BJ (cell line): ENCODE measurements around the gene ARSI. TPM values are rescaled to one million over a fixed set of nuclear protein-coding genes. Genes with fewer than 3 reads are reported as not detected.

ENCODE experiments used
- CTCF ChIA-PET: fragments of 350-600 bp; formaldehyde crosslinking; extraction: SDS; loops from one replicate; lab custom pipeline; 2021; ENCODE audit warnings: antibody characterized with exemption, inconsistent platforms; lab: Yijun Ruan, JAX
- POLR2A ChIA-PET: fragments of 300-600 bp; sonication (Branson Sonifier 250); formaldehyde crosslinking; extraction: SDS; loops from one replicate; lab custom pipeline; 2021; ENCODE audit warnings: antibody characterized with exemption; lab: Charles Lee
- DNase-seq: peaks from one replicate; pipeline ENCODE4 v3.0.0-alpha.2; 2011; ENCODE audit warnings: low read depth
- H3K27me3 ChIP-seq: 2 replicates; pipeline ENCODE4 v1.6.0; 2011; ENCODE audit warnings: low read length; ENCODE audit not compliant: control insufficient read depth, insufficient read depth
- H3K36me3 ChIP-seq: 2 replicates; pipeline ENCODE4 v1.5.1; 2011; ENCODE audit warnings: low read length; ENCODE audit not compliant: control insufficient read depth, insufficient read depth
- H3K4me3 ChIP-seq: 2 replicates; pipeline ENCODE4 v1.5.1; 2011; ENCODE audit warnings: low read depth, mild to moderate bottlenecking, control low read depth, low read length
- CTCF ChIP-seq: IDR thresholded peaks from 2 replicates; pipeline ENCODE4 v1.5.1; 2011; ENCODE audit warnings: low read depth, mild to moderate bottlenecking, control low read depth, inconsistent platforms, low read length, moderate library complexity; ENCODE audit not compliant: insufficient read depth
- polyA plus RNA-seq: library from polyadenylated mRNA; depleted of rRNA; stranded (reverse); fragments of >200 nt; gene quantifications from 2 replicates; pipeline ENCODE4 v1.2.3, GENCODE V29; 2011

The ARSI gene
- polyA plus RNA-seq, 1 experiment, result 9.8 TPM

DNA sequence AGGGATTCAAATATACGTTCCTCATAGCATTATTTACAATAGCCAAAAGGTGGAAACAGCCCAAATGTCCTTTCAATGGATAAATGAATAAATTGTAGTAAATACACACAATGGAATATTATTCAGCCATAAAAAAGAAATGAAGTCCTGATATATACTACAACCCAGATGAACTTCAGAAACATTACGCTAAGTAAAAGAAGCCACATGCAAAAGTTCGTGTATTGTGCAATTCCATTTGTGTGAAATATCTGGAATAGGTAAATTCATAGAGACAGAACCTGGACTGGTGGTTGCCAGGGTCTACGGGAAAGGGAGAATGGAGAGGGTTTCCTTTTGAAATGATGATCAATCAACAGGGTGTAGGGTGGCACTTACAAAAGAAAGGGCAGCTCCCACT is 12.5 kb upstream of the ARSI start:
- no peaks in the 10 kb centered on the region for H3K36me3 ChIP-seq
- TF ChIP-seq CTCF, result no peak
- no peaks in the 10 kb centered on the region for H3K27me3 ChIP-seq
- POLR2A ChIA-PET, result no interaction called here
- no peak for DNase-seq
- no peak overlapping the region for H3K4me3 ChIP-seq
- CTCF ChIA-PET, result interaction anchor here (1.6 kb wide), 1 partner anchor 139 kb away, joined by 3 read pairs; no protein-coding TSS in a partner anchor

DNA sequence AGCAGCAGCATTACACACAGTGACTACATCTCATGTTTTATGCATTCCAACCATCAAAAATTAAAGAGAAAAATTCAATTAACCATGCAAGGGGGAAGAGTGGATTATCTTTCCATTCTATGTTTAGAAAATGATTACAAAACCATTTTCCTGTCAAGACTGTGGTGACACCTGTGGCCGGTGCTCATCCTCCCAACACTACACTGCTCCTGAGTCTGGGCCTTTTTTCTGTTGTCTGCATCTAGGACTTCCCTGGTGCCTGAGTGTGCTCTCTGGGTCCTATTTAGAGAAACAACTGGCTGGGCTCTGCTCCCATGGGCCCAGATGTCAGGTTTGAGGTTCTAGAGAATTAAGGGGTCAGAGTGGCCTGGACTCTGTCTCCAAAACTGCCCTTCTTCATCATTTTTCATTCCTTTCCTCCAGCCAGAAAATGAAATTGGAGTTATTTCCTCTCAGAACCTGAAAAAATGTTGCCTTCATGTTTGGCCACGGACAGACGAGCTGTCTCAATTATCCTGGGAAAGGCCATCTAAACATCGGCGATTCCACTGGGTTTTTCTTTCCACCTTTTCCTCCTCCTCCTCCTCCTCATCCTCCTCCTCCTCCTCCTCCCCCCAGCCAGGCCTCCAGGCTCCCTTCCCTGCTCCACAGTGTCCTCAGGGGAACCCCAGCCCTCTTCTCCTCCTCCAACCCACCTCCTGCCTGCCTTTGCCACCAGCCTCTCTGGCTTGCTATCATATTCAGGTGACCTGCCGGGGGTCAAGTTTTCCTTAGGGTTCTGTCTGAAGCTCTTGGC is 11.4 kb upstream of the ARSI start:
- ChIA-PET POLR2A (no interaction called here), CTCF (no interaction called here)
- DNase-seq, result no peak
- Histone ChIP-seq H3K4me3 (no peak overlapping the region), H3K36me3 (no peaks in the 10 kb centered on the region), H3K27me3 (no peaks in the 10 kb centered on the region)
- no peak for TF ChIP-seq CTCF

GRCh38 chr5:150313501-150313900 is 10.8 kb upstream of the ARSI start:
- ChIA-PET POLR2A (no interaction called here), CTCF (no interaction called here)
- H3K27me3 ChIP-seq, result no peaks in the 10 kb centered on the region

GRCh38 chr5:150312518-150312917 is 9.8 kb upstream of the ARSI start:
- ChIA-PET CTCF (no interaction called here), POLR2A (no interaction called here)
- no peak for DNase-seq
- Histone ChIP-seq H3K27me3 (no peaks in the 10 kb centered on the region), H3K36me3 (no peaks in the 10 kb centered on the region), H3K4me3 (no peak overlapping the region)
- no peak for TF ChIP-seq CTCF

More at GRCh38 chr5:150313501-150313900, 10.8 kb upstream of the ARSI start:
- TF ChIP-seq CTCF, result no peak
- Histone ChIP-seq H3K4me3 (no peak overlapping the region), H3K36me3 (no peaks in the 10 kb centered on the region)
- no peak for DNase-seq

DNA sequence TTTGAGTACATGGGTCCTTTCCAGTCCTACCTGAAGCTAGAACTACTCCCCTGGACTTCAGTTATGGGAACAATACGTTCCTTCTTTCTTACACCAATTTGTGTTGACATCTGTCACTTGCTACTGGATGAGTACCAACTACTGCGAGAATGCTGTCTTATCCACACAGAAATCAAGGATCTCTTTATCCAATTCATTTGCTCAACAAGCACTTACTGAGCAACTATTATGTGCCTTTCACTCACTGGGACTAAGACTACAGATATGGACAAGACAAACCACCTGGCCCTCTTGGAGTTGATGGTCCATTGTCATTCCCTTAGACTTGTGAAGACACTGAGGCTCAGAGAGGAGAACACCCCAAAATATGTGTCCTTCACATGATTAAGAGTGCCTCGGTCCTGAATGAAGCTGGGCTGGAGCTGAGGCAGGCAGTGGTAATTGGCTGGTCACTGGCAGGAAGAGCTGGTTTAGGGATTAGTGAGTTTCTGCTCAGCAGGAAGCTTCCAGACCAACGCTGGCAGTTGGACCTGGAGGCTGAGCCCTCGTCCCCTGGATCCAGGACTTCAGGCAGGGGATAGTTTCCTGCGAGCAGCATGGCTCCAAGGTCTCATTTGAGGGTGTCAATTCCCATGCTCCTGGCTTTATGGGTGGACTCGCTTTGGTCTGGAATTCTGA is 8.4 kb upstream of the ARSI start:
- DNase-seq, result no peak
- Histone ChIP-seq H3K36me3 (no peaks in the 10 kb centered on the region), H3K27me3 (no peaks in the 10 kb centered on the region), H3K4me3 (no peak overlapping the region)
- CTCF ChIA-PET, result interaction anchor here (1.3 to 1.5 kb wide), 3 partner anchors 9 to 125 kb away, joined by 3 to 5 read pairs (median 4); partner anchors contain the start of gene ARSI
- TF ChIP-seq CTCF, result no peak
- POLR2A ChIA-PET, result interaction anchor here (0.6 kb wide), 1 partner anchor 36 kb away, joined by 3 read pairs; no protein-coding TSS in a partner anchor
